H9 (cell line): Measurements from ENCODE around the gene MYO10. TPM values are rescaled to one million over a fixed set of nuclear protein-coding genes. Genes with fewer than 3 reads are reported as not detected.
A peak's percentile ranks its signal among the peaks of the same experiment; 100 is the strongest.

Experiments used
- DNase-seq: peaks from one replicate; pipeline ENCODE4 v3.0.0-alpha.2; 2017
- H2AFZ ChIP-seq: one replicate; pipeline ENCODE4 v1.6.1; 2013; ENCODE audit warnings: mild to moderate bottlenecking, low read length, control low read depth, moderate library complexity
- H2AK5ac ChIP-seq: 2 replicates; pipeline ENCODE4 v1.6.1; 2013; ENCODE audit warnings: low read length, control low read depth, mixed read lengths; ENCODE audit not compliant: insufficient read length
- H2BK120ac ChIP-seq: one replicate; pipeline ENCODE4 v1.6.1; 2013; ENCODE audit warnings: low read depth, mild to moderate bottlenecking, low read length, control low read depth, inconsistent platforms; ENCODE audit not compliant: poor library complexity, severe bottlenecking
- H2BK12ac ChIP-seq: 2 replicates; pipeline ENCODE4 v1.6.1; 2013; ENCODE audit warnings: low read length, control low read depth, mixed read lengths, low read depth; ENCODE audit not compliant: insufficient read length
- H2BK15ac ChIP-seq: 2 replicates; pipeline ENCODE4 v1.6.1; 2013; ENCODE audit warnings: low read depth, low read length, control low read depth
- H2BK20ac ChIP-seq: one replicate; pipeline ENCODE4 v1.6.1; 2013; ENCODE audit warnings: low read depth, mild to moderate bottlenecking, low read length, control low read depth, inconsistent platforms; ENCODE audit not compliant: poor library complexity, severe bottlenecking
- H2BK5ac ChIP-seq: 2 replicates; pipeline ENCODE4 v1.6.1; 2013; ENCODE audit warnings: low read length, control low read depth, mixed read lengths; ENCODE audit not compliant: insufficient read length
- H3K14ac ChIP-seq: 2 replicates; pipeline ENCODE4 v1.6.1; 2013; ENCODE audit warnings: low read length, control low read depth; ENCODE audit not compliant: insufficient read depth
- H3K18ac ChIP-seq: 2 replicates; pipeline ENCODE4 v1.6.1; 2013; ENCODE audit warnings: low read depth, mild to moderate bottlenecking, mixed read lengths, low read length, control low read depth; ENCODE audit not compliant: insufficient read length
- H3K23ac ChIP-seq: 2 replicates; pipeline ENCODE4 v1.6.1; 2013; ENCODE audit warnings: low read length, control low read depth, mixed read lengths, low read depth; ENCODE audit not compliant: insufficient read length
- H3K23me2 ChIP-seq: 2 replicates; pipeline ENCODE4 v1.6.1; 2013; ENCODE audit warnings: low read depth, mild to moderate bottlenecking, mixed read lengths, low read length, control low read depth; ENCODE audit not compliant: insufficient read length, poor library complexity, severe bottlenecking
- H3K27ac ChIP-seq: 2 replicates; pipeline ENCODE4 v1.5.1; 2013; ENCODE audit warnings: low read length, control low read depth, mixed read lengths, low read depth; ENCODE audit not compliant: insufficient read length
- H3K27me3 ChIP-seq: 2 replicates; pipeline ENCODE4 v1.6.1; 2013; ENCODE audit warnings: low read length, control low read depth, inconsistent platforms; ENCODE audit not compliant: insufficient read depth
- H3K4ac ChIP-seq: 2 replicates; pipeline ENCODE4 v1.6.1; 2013; ENCODE audit warnings: low read depth, mild to moderate bottlenecking, control low read depth, inconsistent platforms, low read length, moderate library complexity
- H3K4me1 ChIP-seq: 2 replicates; pipeline ENCODE4 v1.6.1; 2013; ENCODE audit warnings: low read length, control low read depth, inconsistent platforms; ENCODE audit not compliant: insufficient read depth
- H3K4me2 ChIP-seq: 2 replicates; pipeline ENCODE4 v1.6.1; 2013; ENCODE audit warnings: low read length, control low read depth, mixed read lengths; ENCODE audit not compliant: insufficient read length, insufficient read depth
- H3K56ac ChIP-seq: 2 replicates; pipeline ENCODE4 v1.6.1; 2013; ENCODE audit warnings: low read depth, mild to moderate bottlenecking, mixed read lengths, low read length, control low read depth; ENCODE audit not compliant: insufficient read length
- H3K79me1 ChIP-seq: 2 replicates; pipeline ENCODE4 v1.6.1; 2013; ENCODE audit warnings: low read depth, mild to moderate bottlenecking, moderate library complexity, low read length, control low read depth, inconsistent platforms; ENCODE audit not compliant: insufficient read depth, poor library complexity, severe bottlenecking
- H3K79me2 ChIP-seq: 2 replicates; pipeline ENCODE4 v1.6.1; 2013; ENCODE audit warnings: low read length, control low read depth, inconsistent platforms; ENCODE audit not compliant: insufficient read depth
- H3K9ac ChIP-seq: 2 replicates; pipeline ENCODE4 v1.6.1; 2013; ENCODE audit warnings: low read length, control low read depth, mixed read lengths; ENCODE audit not compliant: insufficient read length; ENCODE audit errors: extremely low read depth
- H3K9me3 ChIP-seq: one replicate; pipeline ENCODE4 v1.6.1; 2013; ENCODE audit warnings: low read depth, low read length, inconsistent platforms; ENCODE audit not compliant: control insufficient read depth
- H3T11ph ChIP-seq: one replicate; pipeline ENCODE4 v1.6.1; 2013; ENCODE audit warnings: mild to moderate bottlenecking, low read length, control low read depth, inconsistent platforms
- H4K20me1 ChIP-seq: one replicate; pipeline ENCODE4 v1.6.1; 2013; ENCODE audit not compliant: control insufficient read depth, insufficient read length, insufficient read depth
- H4K5ac ChIP-seq: 2 replicates; pipeline ENCODE4 v1.6.1; 2013; ENCODE audit warnings: low read depth, mild to moderate bottlenecking, mixed read lengths, low read length, control low read depth; ENCODE audit not compliant: insufficient read length
- H4K8ac ChIP-seq: replicated peaks from 2 replicates; pipeline ENCODE4 v1.6.1; 2013; ENCODE audit warnings: low read length, control low read depth, mixed read lengths, low read depth; ENCODE audit not compliant: insufficient read length
- H4K91ac ChIP-seq: 2 replicates; pipeline ENCODE4 v1.6.1; 2013; ENCODE audit warnings: low read depth, mild to moderate bottlenecking, moderate library complexity, mixed read lengths, low read length, control low read depth; ENCODE audit not compliant: insufficient read length
- H3K27ac Mint-ChIP-seq, 3 experiments: 2 replicates in 2 of 3; 3 replicates in 1 of 3; pipeline ENCODE4 v1.8.0; 2020 to 2021; ENCODE audit warnings: mixed read lengths in 3 of 3, mild to moderate bottlenecking in 1 of 3, moderate library complexity in 1 of 3
- H3K27me3 Mint-ChIP-seq: 2 replicates; pipeline ENCODE4 v1.8.0; 2021; ENCODE audit warnings: low read depth, mild to moderate bottlenecking, moderate library complexity, mixed read lengths
- H3K36me3 Mint-ChIP-seq, 3 experiments: 2 replicates in 2 of 3; 3 replicates in 1 of 3; pipeline ENCODE4 v1.8.0; 2020 to 2021; ENCODE audit warnings: low read depth in 3 of 3, mixed read lengths in 3 of 3; ENCODE audit not compliant: insufficient read depth in 1 of 3
- H3K4me1 Mint-ChIP-seq, 2 experiments: 2 replicates each; pipeline ENCODE4 v1.8.0; 2020; ENCODE audit warnings: mixed read lengths in 2 of 2
- H3K4me3 Mint-ChIP-seq, 2 experiments: 2 replicates in 1 of 2; 3 replicates in 1 of 2; pipeline ENCODE4 v1.8.0; 2020 to 2021; ENCODE audit warnings: mild to moderate bottlenecking in 2 of 2, mixed read lengths in 2 of 2, moderate library complexity in 1 of 2
- H3K9me3 Mint-ChIP-seq, 2 experiments: 2 replicates in 1 of 2; 3 replicates in 1 of 2; pipeline ENCODE4 v1.8.0; 2020; ENCODE audit warnings: mild to moderate bottlenecking in 2 of 2, mixed read lengths in 2 of 2, moderate library complexity in 1 of 2
- CTCF ChIP-seq: fragments of 200-600 bp; sonication (generic); conservative IDR thresholded peaks from 3 replicates; pipeline ENCODE4 v1.8.0; 2021; ENCODE audit warnings: antibody characterized with exemption, mild to moderate bottlenecking
- WGBS: extraction: QIAGEN DNeasy Blood & Tissue Kit; methylation state at CpG from one replicate; pipeline ENCODE4 v1.1.7; 2013; ENCODE audit warnings: missing lambda C conversion rate, low lambda C conversion rate, mixed read lengths; ENCODE audit not compliant: insufficient read length; ENCODE audit errors: extremely low coverage; 5-methylcytosine and 5-hydroxymethylcytosine counted together
- total RNA-seq: library from RNA; stranded (reverse); gene quantifications from 2 replicates; pipeline ENCODE4 v1.2.1, GENCODE V29; 2021

The MYO10 gene
- total RNA-seq, 1 experiment from 2014 or later, result 127 TPM

- no peak overlapping the region for H3K56ac ChIP-seq
- H4K8ac ChIP-seq, result no peak overlapping the region
- Mint-ChIP-seq H3K9me3 (no peaks in the 10 kb centered on the region), H3K4me1 (peaks cover 40 to 41% of the 10 kb centered on the region in 2 experiments), H3K27me3 (no peaks in the 10 kb centered on the region), H3K4me3 (no peak overlapping the region), H3K27ac (peak overlapping the region in 1 of 3 experiments; percentile 58; a peak in 1 of 7 replicates), H3K36me3 (peaks cover 45 to 62% (median 60%) of the 10 kb centered on the region in 3 experiments; a peak in 6 of 7 replicates)
- no peak overlapping the region for H3K18ac ChIP-seq
- H2AFZ ChIP-seq, result no peak overlapping the region
- WGBS, result no CpG with 5 or more reads among the region's 8 CpGs
- H3K79me1 ChIP-seq, result peaks cover 4% of the 10 kb centered on the region
- no peak overlapping the region for H3K14ac ChIP-seq
- peaks cover 2% of the 10 kb centered on the region; the same call in 1 of the 2 replicates for H3K79me2 ChIP-seq
- TF ChIP-seq CTCF, result no peak
- H4K5ac ChIP-seq, result no peak overlapping the region
- H2AK5ac ChIP-seq, result no peak overlapping the region
- no peak overlapping the region for H3T11ph ChIP-seq
- H2BK12ac ChIP-seq, result no peak overlapping the region
- H3K23ac ChIP-seq, result no peak overlapping the region
- peaks cover 9% of the 10 kb centered on the region; the same call in 1 of the 2 replicates for H3K4me1 ChIP-seq
- H3K4ac ChIP-seq, result no peak overlapping the region
- H3K9me3 ChIP-seq, result no peaks in the 10 kb centered on the region
- no peak overlapping the region for H3K27ac ChIP-seq
- no peak overlapping the region for H2BK20ac ChIP-seq
- H4K91ac ChIP-seq, result no peak overlapping the region
- no peak overlapping the region for H2BK15ac ChIP-seq
- H3K4me2 ChIP-seq, result no peak overlapping the region
- no peaks in the 10 kb centered on the region for H4K20me1 ChIP-seq
- no peak overlapping the region for H2BK120ac ChIP-seq
- H3K9ac ChIP-seq, result no peak overlapping the region
- no peaks in the 10 kb centered on the region for H3K27me3 ChIP-seq
- DNase-seq, result no peak
- H2BK5ac ChIP-seq, result no peak overlapping the region
- peaks cover 2% of the 10 kb centered on the region for H3K23me2 ChIP-seq
These were observed 226.2 kb downstream of the MYO10 start for GRCh38 chr5:16709691-16710433.
